NT2/D1 (cell line): ENCODE results near the gene AGXT.

Experiments used
- SUZ12 ChIP-seq: IDR thresholded peaks from 2 replicates; pipeline ENCODE4 v1.6.1; 2011; ENCODE audit not compliant: insufficient read length, insufficient read depth; ENCODE audit errors: extremely low read depth
- YY1 ChIP-seq: IDR thresholded peaks from 2 replicates; pipeline ENCODE4 v1.6.1; 2011; ENCODE audit not compliant: insufficient read length, insufficient read depth
- ZNF274 ChIP-seq: IDR thresholded peaks from 2 replicates; pipeline ENCODE4 v1.6.1; 2011; ENCODE audit warnings: mild to moderate bottlenecking, low read depth, low read length

DNA sequence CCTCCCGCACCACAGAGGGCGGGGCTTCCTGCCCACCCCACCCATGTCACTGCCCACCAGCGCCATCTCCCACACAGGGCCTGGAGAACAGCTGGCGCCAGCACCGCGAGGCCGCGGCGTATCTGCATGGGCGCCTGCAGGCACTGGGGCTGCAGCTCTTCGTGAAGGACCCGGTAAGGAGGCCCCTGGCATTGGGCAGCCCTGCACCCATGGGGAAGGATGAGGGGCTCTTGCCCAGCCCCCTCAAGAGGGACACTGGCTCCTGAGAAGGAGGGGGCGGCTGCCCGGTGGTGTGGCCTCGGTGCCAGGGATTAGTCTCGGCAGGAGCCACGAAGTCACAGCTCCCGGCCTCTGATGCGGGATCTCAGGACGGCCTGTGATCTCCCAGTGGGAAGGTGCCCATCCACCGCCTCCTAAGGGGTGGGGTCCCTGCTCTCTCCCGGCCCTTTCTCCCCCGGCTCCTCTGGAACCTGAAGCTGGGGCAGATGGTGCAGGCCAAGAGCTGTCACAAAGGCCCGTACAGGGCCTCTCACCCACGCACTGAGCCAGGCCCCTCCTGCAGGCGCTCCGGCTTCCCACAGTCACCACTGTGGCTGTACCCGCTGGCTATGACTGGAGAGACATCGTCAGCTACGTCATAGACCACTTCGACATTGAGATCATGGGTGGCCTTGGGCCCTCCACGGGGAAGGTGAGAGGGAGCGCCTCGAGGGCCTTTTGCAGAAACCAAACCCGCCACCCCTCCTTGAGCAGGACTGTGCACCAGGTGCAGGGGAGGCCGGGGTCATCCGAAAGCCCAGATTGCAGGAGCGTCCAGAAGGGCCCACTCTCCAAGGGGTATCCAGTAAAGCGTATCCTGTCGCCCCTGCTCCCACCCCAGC lies 9.1 kb downstream of the AGXT start:
- TF ChIP-seq ZNF274 (no peak), YY1 (no peak), SUZ12 (no peak)
